GM23338 (cell line): ENCODE results near the gene YBX3. TPM values are rescaled to one million over a fixed set of nuclear protein-coding genes. Genes with fewer than 3 reads are reported as not detected.

Experiments used
- ATAC-seq: fragments of 200-7000 bp; cut with Tn5 transposase; 3 replicates; pipeline ENCODE4 v1.9.1; 2020
- DNase-seq: peaks from one replicate; pipeline ENCODE4 v3.0.0-alpha.2; 2015; ENCODE audit warnings: low spot score
- H2AFZ ChIP-seq: fragments of 200-600 bp; sonication (generic); 2 replicates; pipeline ENCODE4 v1.8.0; 2016; ENCODE audit warnings: antibody characterized with exemption, mild to moderate bottlenecking, moderate library complexity
- H3F3A ChIP-seq: fragments of 200-600 bp; sonication (generic); replicated peaks from 2 replicates; pipeline ENCODE4 v1.8.0; 2017; ENCODE audit warnings: antibody characterized with exemption, mixed run types, low read depth
- H3K27ac ChIP-seq: fragments of 200-600 bp; sonication (generic); 2 replicates; pipeline ENCODE4 v1.6.1; 2016; ENCODE audit warnings: low read depth
- H3K27me3 ChIP-seq: fragments of 200-600 bp; sonication (generic); 2 replicates; pipeline ENCODE4 v1.8.0; 2016; ENCODE audit warnings: mild to moderate bottlenecking, mixed run types, moderate library complexity; ENCODE audit not compliant: insufficient read depth
- H3K36me3 ChIP-seq: fragments of 200-600 bp; sonication (generic); 2 replicates; pipeline ENCODE4 v1.8.0; 2016; ENCODE audit warnings: mild to moderate bottlenecking; ENCODE audit not compliant: insufficient read depth
- H3K4me1 ChIP-seq: fragments of 200-600 bp; sonication (generic); 2 replicates; pipeline ENCODE4 v1.8.0; 2016; ENCODE audit warnings: mild to moderate bottlenecking, moderate library complexity; ENCODE audit not compliant: insufficient read depth
- H3K4me2 ChIP-seq: fragments of 200-600 bp; sonication (generic); 2 replicates; pipeline ENCODE4 v1.7.1; 2017; ENCODE audit warnings: mixed run types
- H3K4me3 ChIP-seq: fragments of 200-600 bp; sonication (generic); 2 replicates; pipeline ENCODE4 v1.6.1; 2016; ENCODE audit warnings: mixed run types
- H3K79me2 ChIP-seq: fragments of 200-600 bp; sonication (generic); replicated peaks from 2 replicates; pipeline ENCODE4 v1.8.0; 2017; ENCODE audit warnings: mild to moderate bottlenecking; ENCODE audit not compliant: insufficient read depth
- H3K9me2 ChIP-seq: fragments of 200-600 bp; sonication (generic); 2 replicates; pipeline ENCODE4 v1.8.0; 2017; ENCODE audit not compliant: insufficient read depth
- H4K20me1 ChIP-seq: fragments of 200-600 bp; sonication (generic); replicated peaks from 2 replicates; pipeline ENCODE4 v1.8.0; 2017; ENCODE audit warnings: mild to moderate bottlenecking; ENCODE audit not compliant: insufficient read depth
- H3K27ac Mint-ChIP-seq: 2 replicates; pipeline ENCODE4 v1.8.0; 2020; ENCODE audit warnings: inconsistent platforms, mild to moderate bottlenecking, moderate library complexity, mixed read lengths
- H3K27me3 Mint-ChIP-seq: 3 replicates; pipeline ENCODE4 v1.8.0; 2022; ENCODE audit warnings: low read depth, mild to moderate bottlenecking, moderate library complexity, mixed read lengths, inconsistent platforms; ENCODE audit not compliant: insufficient read depth, poor library complexity
- H3K36me3 Mint-ChIP-seq: 3 replicates; pipeline ENCODE4 v1.8.0; 2021; ENCODE audit warnings: low read depth, mild to moderate bottlenecking, inconsistent platforms, moderate library complexity, mixed read lengths
- H3K4me1 Mint-ChIP-seq: 3 replicates; pipeline ENCODE4 v1.8.0; 2020; ENCODE audit warnings: mild to moderate bottlenecking, inconsistent platforms, mixed read lengths
- H3K4me3 Mint-ChIP-seq: 3 replicates; pipeline ENCODE4 v1.8.0; 2021; ENCODE audit warnings: moderate library complexity, mild to moderate bottlenecking, inconsistent platforms, mixed read lengths
- H3K9me3 Mint-ChIP-seq: 3 replicates; pipeline ENCODE4 v1.8.0; 2020; ENCODE audit warnings: moderate library complexity, mild to moderate bottlenecking, inconsistent platforms, mixed read lengths
- CREB1 ChIP-seq: fragments of 250-450 bp; sonication (Bioruptor Pico); IDR thresholded peaks from 2 replicates; pipeline ENCODE4 v1.5.0; 2020; ENCODE audit warnings: low read depth, mild to moderate bottlenecking, moderate library complexity
- CTCF ChIP-seq, 2 experiments: fragments of 200-600 bp in 1 of 2; sonication (generic) in 1 of 2; conservative IDR thresholded peaks; 2 replicates each; pipeline versions ENCODE4 v1.5.1 to v1.6.1; 2016 to 2017; ENCODE audit warnings: antibody characterized with exemption in 2 of 2, low read depth in 2 of 2, mild to moderate bottlenecking in 2 of 2, moderate library complexity in 1 of 2
- EZH2 ChIP-seq: fragments of 200-600 bp; sonication (generic); IDR thresholded peaks from one replicate; pipeline ENCODE4 v1.8.0; 2017; ENCODE audit warnings: antibody characterized with exemption, mild to moderate bottlenecking, low read depth; ENCODE audit not compliant: unreplicated experiment
- EZH2phosphoT487 ChIP-seq: fragments of 200-600 bp; sonication (generic); IDR thresholded peaks from one replicate; pipeline ENCODE4 v1.8.1; 2018; ENCODE audit warnings: antibody characterized with exemption; ENCODE audit not compliant: unreplicated experiment
- JUNB ChIP-seq: IDR thresholded peaks from one replicate; pipeline ENCODE4 v1.6.1; 2016; ENCODE audit warnings: antibody characterized with exemption; ENCODE audit not compliant: unreplicated experiment
- NANOG ChIP-seq: IDR thresholded peaks from 2 replicates; pipeline ENCODE4 v1.6.1; 2016; ENCODE audit warnings: antibody characterized with exemption, borderline replicate concordance
- POLR2AphosphoS5 ChIP-seq: IDR thresholded peaks from 2 replicates; pipeline ENCODE4 v1.6.1; 2016; ENCODE audit warnings: antibody characterized with exemption, low read depth
- STAT1 ChIP-seq: IDR thresholded peaks from one replicate; pipeline ENCODE4 v1.6.1; 2016; ENCODE audit warnings: antibody characterized with exemption; ENCODE audit not compliant: unreplicated experiment
- ZNF114 ChIP-seq: fragments of 250-450 bp; sonication (Bioruptor Pico); IDR thresholded peaks from 2 replicates; pipeline ENCODE4 v1.5.0; 2020; ENCODE audit warnings: mild to moderate bottlenecking, moderate library complexity
- ZNF331 ChIP-seq: fragments of 250-450 bp; sonication (Bioruptor Pico); IDR thresholded peaks from 2 replicates; pipeline ENCODE4 v1.5.0; 2020; ENCODE audit warnings: low read depth, mild to moderate bottlenecking, moderate library complexity
- polyA plus RNA-seq: library from polyadenylated mRNA; unstranded; fragments of >200 nt; fragmentation: Nextera tagmentation; extraction: Ambion mirVana; gene quantifications from 2 replicates; pipeline ENCODE4 v1.2.1, GENCODE V29; 2016
- total RNA-seq: library from RNA; depleted of rRNA; stranded (reverse); fragments of >200 nt; shearing (Covaris generic); gene quantifications from 2 replicates; pipeline ENCODE4 v1.2.3, GENCODE V29; 2014
- TF ChIP-seq, protein P1 (sequence below): fragments of 250-450 bp; sonication (Bioruptor Pico); IDR thresholded peaks from 2 replicates; pipeline ENCODE4 v1.5.0; 2020; ENCODE audit warnings: mild to moderate bottlenecking, moderate library complexity
- TF ChIP-seq, protein P2 (sequence below): IDR thresholded peaks from one replicate; pipeline ENCODE4 v1.6.1; 2018; ENCODE audit warnings: antibody characterized with exemption; ENCODE audit not compliant: unreplicated experiment
- TF ChIP-seq, protein P3 (sequence below): IDR thresholded peaks from 2 replicates; pipeline ENCODE4 v1.6.1; 2016; ENCODE audit warnings: antibody characterized with exemption

The YBX3 gene
- total and polyA plus RNA-seq, 2 experiments from 2014 or later = 179 to 450 TPM

DNA sequence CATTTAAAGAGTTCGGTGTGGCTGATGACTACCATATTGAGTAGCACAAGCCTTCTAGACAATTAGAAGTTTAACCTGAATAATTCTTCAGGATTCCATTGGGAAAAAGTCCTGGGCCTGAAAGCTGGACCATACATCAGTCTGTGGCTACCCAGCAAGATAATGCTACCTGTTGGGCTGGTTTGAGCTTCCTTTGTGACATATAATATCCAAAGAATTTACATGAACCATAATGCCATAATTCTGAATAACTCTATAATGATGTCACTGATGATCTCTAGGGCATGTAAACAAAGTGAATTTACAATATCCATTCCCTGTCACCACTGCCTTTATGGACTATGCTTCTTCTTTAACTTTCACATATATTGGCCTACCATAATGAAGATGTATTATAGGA is 3.8 kb upstream of the YBX3 start:
- TF ChIP-seq JUNB = no peak
- TF ChIP-seq, protein P1, sequence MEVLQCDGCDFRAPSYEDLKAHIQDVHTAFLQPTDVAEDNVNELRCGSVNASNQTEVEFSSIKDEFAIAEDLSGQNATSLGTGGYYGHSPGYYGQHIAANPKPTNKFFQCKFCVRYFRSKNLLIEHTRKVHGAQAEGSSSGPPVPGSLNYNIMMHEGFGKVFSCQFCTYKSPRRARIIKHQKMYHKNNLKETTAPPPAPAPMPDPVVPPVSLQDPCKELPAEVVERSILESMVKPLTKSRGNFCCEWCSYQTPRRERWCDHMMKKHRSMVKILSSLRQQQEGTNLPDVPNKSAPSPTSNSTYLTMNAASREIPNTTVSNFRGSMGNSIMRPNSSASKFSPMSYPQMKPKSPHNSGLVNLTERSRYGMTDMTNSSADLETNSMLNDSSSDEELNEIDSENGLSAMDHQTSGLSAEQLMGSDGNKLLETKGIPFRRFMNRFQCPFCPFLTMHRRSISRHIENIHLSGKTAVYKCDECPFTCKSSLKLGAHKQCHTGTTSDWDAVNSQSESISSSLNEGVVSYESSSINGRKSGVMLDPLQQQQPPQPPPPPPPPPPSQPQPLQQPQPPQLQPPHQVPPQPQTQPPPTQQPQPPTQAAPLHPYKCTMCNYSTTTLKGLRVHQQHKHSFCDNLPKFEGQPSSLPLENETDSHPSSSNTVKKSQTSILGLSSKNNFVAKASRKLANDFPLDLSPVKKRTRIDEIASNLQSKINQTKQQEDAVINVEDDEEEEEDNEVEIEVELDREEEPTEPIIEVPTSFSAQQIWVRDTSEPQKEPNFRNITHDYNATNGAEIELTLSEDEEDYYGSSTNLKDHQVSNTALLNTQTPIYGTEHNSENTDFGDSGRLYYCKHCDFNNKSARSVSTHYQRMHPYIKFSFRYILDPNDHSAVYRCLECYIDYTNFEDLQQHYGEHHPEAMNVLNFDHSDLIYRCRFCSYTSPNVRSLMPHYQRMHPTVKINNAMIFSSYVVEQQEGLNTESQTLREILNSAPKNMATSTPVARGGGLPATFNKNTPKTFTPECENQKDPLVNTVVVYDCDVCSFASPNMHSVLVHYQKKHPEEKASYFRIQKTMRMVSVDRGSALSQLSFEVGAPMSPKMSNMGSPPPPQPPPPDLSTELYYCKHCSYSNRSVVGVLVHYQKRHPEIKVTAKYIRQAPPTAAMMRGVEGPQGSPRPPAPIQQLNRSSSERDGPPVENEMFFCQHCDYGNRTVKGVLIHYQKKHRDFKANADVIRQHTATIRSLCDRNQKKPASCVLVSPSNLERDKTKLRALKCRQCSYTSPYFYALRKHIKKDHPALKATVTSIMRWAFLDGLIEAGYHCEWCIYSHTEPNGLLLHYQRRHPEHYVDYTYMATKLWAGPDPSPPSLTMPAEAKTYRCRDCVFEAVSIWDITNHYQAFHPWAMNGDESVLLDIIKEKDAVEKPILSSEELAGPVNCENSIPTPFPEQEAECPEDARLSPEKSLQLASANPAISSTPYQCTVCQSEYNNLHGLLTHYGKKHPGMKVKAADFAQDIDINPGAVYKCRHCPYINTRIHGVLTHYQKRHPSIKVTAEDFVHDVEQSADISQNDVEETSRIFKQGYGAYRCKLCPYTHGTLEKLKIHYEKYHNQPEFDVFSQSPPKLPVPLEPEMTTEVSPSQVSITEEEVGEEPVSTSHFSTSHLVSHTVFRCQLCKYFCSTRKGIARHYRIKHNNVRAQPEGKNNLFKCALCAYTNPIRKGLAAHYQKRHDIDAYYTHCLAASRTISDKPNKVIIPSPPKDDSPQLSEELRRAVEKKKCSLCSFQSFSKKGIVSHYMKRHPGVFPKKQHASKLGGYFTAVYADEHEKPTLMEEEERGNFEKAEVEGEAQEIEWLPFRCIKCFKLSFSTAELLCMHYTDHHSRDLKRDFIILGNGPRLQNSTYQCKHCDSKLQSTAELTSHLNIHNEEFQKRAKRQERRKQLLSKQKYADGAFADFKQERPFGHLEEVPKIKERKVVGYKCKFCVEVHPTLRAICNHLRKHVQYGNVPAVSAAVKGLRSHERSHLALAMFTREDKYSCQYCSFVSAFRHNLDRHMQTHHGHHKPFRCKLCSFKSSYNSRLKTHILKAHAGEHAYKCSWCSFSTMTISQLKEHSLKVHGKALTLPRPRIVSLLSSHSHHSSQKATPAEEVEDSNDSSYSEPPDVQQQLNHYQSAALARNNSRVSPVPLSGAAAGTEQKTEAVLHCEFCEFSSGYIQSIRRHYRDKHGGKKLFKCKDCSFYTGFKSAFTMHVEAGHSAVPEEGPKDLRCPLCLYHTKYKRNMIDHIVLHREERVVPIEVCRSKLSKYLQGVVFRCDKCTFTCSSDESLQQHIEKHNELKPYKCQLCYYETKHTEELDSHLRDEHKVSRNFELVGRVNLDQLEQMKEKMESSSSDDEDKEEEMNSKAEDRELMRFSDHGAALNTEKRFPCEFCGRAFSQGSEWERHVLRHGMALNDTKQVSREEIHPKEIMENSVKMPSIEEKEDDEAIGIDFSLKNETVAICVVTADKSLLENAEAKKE (CRISPR knock-in tag) = no peak
- no peak for TF ChIP-seq CTCF (conservative IDR thresholded peaks at IDR 0.05; ENCODE audit: low read depth in 2 of 2)
- TF ChIP-seq POLR2AphosphoS5 = no peak
- TF ChIP-seq ZNF114 (CRISPR knock-in tag) = no peak
- TF ChIP-seq ZNF331 (CRISPR knock-in tag) = no peak
- no peak for TF ChIP-seq EZH2
- TF ChIP-seq, protein P2, sequence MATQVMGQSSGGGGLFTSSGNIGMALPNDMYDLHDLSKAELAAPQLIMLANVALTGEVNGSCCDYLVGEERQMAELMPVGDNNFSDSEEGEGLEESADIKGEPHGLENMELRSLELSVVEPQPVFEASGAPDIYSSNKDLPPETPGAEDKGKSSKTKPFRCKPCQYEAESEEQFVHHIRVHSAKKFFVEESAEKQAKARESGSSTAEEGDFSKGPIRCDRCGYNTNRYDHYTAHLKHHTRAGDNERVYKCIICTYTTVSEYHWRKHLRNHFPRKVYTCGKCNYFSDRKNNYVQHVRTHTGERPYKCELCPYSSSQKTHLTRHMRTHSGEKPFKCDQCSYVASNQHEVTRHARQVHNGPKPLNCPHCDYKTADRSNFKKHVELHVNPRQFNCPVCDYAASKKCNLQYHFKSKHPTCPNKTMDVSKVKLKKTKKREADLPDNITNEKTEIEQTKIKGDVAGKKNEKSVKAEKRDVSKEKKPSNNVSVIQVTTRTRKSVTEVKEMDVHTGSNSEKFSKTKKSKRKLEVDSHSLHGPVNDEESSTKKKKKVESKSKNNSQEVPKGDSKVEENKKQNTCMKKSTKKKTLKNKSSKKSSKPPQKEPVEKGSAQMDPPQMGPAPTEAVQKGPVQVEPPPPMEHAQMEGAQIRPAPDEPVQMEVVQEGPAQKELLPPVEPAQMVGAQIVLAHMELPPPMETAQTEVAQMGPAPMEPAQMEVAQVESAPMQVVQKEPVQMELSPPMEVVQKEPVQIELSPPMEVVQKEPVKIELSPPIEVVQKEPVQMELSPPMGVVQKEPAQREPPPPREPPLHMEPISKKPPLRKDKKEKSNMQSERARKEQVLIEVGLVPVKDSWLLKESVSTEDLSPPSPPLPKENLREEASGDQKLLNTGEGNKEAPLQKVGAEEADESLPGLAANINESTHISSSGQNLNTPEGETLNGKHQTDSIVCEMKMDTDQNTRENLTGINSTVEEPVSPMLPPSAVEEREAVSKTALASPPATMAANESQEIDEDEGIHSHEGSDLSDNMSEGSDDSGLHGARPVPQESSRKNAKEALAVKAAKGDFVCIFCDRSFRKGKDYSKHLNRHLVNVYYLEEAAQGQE = no peak
- TF ChIP-seq STAT1 = no peak
- TF ChIP-seq NANOG = no peak
- TF ChIP-seq, protein P3, sequence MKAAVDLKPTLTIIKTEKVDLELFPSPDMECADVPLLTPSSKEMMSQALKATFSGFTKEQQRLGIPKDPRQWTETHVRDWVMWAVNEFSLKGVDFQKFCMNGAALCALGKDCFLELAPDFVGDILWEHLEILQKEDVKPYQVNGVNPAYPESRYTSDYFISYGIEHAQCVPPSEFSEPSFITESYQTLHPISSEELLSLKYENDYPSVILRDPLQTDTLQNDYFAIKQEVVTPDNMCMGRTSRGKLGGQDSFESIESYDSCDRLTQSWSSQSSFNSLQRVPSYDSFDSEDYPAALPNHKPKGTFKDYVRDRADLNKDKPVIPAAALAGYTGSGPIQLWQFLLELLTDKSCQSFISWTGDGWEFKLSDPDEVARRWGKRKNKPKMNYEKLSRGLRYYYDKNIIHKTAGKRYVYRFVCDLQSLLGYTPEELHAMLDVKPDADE = no peak
- no peak for TF ChIP-seq CREB1
- TF ChIP-seq EZH2phosphoT487 = no peak
- no peak overlapping the region for H3K4me3 ChIP-seq
- H3K4me1 ChIP-seq = 0 out of 2 replicates have a peak, but pooled peaks cover 6% of the 10 kb centered on the region
- no peaks in the 10 kb centered on the region for H3K36me3 ChIP-seq
- peaks cover 15% of the 10 kb centered on the region for H3K27me3 ChIP-seq
- Mint-ChIP-seq H3K27ac (no peak overlapping the region), H3K4me1 (peaks cover 7% of the 10 kb centered on the region; the same call in 2 of the 3 replicates), H3K4me3 (no peak overlapping the region), H3K27me3 (peaks cover 2% of the 10 kb centered on the region), H3K9me3 (no peaks in the 10 kb centered on the region; the same call in 1 of the 3 replicates), H3K36me3 (no peaks in the 10 kb centered on the region; the same call in 2 of the 3 replicates)
- no peak overlapping the region for H2AFZ ChIP-seq
- H3K9me2 ChIP-seq = no peaks in the 10 kb centered on the region
- no peaks in the 10 kb centered on the region for H3F3A ChIP-seq
- ATAC-seq = no peak
- H3K27ac ChIP-seq = no peak overlapping the region
- peaks cover 7% of the 10 kb centered on the region for H3K79me2 ChIP-seq
- no peak overlapping the region for H3K4me2 ChIP-seq
- no peaks in the 10 kb centered on the region for H4K20me1 ChIP-seq
- no peak for DNase-seq
